HG02759 (cell line): ENCODE data around the gene H1-8.
"Not testable (repeated sequence)": the region's sequence is repeated elsewhere in the genome, so short reads cannot be mapped to it uniquely, and the experiment has no call there.

Experiments used
- ATAC-seq: cut with Tn5 transposase; IDR thresholded peaks from one replicate; pipeline ENCODE4 v1.9.1; 2021; ENCODE audit warnings: mild to moderate bottlenecking, moderate library complexity; ENCODE audit not compliant: unreplicated experiment

H1-8 gene

GRCh38 chr3:129543156-129543790, at the start of gene H1-8:
TSS of gene H1-8 (plus strand) at chr3:129543175. CDS start at chr3:129543219, 44 bp downstream.
- no peak for ATAC-seq

DNA sequence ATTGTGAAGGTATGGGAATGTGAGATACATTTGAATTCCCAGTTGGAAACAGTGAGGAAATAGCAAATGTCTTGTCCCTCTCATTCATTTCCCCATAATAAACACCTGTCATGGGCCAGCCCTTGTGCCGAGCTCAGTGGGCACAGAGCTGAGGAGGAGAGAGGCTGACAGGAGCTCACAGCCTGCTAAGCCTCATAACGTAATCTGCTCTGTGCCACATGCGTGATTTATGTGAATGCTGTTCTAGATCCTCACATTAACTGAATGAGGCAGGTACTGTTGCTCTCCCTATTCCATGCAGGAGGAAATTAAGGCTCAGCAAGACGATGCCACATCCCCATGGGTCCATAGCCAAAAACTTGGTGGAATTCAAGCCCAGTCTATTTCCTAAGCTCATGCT, 49.8 kb upstream of the H1-8 start:
- ATAC-seq = no peak

DNA sequence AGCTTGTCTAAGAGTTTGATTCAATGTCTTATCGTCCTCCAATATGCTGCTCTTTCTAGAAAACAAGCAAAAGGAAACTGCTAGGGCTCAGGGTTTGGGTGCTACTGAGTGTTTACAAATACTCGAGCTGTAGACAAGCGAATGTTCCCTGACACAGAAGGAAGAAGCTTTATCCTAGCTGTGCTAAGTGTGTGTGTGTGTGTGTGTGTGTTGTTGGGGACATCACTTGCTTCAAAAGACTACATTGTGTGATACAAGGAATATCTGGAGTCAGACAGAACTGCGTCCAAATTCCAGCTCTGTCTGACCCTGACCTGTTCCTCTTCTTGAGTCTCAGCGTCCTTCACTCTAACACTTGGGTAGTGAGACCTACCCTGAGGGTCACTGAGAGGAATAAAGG, 48.5 kb upstream of the H1-8 start:
- not testable (repeated sequence) for ATAC-seq

- ATAC-seq = not testable (repeated sequence)
Measured at GRCh38 chr3:129495006-129495639, 47.9 kb upstream of the H1-8 start.

DNA sequence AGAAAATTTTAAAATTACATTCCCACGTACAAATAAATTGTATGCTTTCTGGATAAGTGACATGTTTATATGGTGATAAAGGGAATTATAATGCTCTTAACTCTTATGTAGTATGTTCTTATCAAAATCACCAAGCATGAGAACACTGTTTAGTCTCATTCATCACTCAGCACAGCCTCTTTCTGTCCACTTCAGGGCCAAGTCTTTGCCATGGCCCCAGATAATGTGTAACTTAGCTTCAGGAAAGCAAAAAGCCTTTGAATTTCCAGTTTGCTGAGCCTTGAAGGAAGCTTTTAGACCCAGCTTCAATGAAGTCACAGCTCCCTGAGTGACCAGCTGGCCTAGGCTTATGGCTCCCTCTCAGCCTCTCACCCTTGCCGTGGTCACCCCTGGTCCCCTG, 45.1 kb upstream of the H1-8 start:
- not testable (repeated sequence) for ATAC-seq

DNA sequence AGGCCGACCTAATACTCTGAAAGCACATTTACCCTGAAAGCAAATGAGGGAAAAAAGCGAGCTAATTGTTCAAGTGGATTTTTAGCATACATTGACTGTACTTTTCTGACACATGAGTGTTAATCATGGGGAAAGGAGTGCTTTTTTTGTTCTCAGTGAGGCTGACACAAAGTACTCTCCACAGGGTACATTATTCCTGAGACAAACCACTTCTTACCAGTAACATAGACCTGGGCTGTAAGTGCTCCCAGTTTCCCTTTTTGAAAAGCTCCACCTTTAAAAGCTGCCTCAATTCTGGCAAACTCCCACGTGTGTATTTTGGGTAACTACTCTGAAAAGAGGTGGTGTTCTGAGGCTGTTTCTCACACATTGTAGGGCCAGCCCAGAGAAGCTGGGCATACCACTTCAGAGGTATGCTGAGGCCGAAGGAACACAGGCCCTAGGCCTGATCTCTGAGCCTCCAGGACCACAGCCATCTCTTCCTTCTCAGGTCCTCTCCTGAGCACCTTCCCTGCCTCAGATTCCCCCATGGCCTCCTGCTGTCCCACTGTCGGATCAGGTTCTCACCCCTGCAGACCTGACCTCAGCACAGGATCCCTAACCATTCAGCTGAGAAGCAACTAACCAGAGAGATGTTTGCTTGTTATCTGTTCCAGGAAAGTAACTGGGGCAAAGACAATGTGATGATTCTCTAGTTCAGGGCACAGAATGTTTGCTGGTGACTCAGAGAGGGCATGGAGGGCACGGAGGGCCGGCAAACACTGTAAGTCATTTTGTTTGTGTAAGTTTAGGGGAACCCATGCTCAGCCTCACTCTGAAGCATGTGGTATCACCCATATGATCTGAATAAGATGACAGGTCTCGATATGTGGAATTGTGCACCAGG, 44.1 kb upstream of the H1-8 start:
- ATAC-seq = not testable (repeated sequence)

- not testable (repeated sequence) for ATAC-seq
Measured at GRCh38 chr3:129499604-129500333, 43.2 kb upstream of the H1-8 start.

DNA sequence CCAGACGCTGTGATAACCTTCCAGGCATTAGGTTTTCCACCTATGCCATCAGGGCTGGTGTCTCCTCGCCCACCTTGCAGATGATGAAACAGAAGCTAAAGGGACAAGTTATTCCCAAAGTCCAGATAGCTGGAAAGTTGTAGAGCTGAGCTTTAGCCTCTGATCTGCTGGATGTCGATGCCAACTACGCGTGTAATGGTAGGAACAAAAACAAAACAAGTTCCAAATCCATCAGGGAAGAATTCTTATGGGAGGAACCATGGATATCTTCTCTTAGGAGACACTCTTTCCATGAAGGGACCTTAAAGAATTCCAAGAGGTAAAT, 42.7 kb upstream of the H1-8 start:
- ATAC-seq = no peak

DNA sequence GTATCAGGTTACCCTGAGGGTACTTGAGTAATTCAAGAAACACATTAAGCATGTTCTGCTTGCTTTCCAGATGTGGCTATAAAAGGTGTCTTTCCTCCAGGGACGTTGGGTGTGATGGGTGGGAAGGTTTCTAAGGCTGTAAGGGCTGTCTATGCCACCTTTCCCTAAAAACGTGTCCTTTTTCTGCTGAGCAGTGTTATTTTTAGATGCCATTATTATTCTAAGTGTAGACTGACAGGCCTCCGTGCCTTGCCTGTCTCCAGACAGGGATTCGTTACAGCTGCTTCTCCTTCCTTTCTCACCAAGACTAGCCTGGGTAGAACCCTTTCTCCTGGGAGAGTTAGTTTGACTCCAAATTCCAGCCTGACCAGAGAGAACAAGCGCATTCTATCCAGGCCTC, 41.3 kb upstream of the H1-8 start:
- ATAC-seq = no peak

DNA sequence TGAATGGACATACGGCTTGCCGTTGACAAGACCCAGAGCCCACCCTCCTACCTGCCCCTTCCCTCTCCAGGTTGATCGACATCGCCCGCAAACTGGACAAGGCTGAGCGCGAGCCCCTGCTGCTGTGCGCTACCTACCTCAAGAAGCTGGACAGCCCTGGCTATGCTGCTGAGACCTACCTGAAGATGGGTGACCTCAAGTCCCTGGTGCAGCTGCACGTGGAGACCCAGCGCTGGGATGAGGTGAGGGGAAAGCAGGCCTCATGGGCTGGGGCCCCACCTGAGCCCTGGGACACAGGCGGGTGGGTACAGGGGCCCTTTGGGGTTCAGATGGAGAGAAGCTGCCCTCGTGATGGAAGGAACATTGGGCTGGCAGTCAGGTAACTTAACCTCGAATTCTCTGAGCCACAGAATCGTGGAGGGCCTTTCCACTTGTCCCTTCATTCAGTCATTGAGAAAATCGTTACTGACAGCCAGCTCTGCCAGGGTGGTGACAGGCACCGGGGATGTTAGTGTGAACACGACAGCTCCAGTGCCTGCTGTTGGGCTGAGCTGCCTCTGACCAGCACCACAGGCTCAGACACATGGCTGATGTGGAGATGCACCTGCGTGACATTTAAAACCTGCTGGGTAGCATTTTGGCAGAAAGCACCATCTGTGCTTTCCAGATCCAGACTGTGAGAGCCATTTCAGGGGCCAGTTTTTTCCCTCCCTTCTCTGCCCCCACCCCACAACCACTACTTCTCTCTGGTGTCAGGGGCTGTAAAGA, 40.1 kb upstream of the H1-8 start:
- no peak for ATAC-seq

DNA sequence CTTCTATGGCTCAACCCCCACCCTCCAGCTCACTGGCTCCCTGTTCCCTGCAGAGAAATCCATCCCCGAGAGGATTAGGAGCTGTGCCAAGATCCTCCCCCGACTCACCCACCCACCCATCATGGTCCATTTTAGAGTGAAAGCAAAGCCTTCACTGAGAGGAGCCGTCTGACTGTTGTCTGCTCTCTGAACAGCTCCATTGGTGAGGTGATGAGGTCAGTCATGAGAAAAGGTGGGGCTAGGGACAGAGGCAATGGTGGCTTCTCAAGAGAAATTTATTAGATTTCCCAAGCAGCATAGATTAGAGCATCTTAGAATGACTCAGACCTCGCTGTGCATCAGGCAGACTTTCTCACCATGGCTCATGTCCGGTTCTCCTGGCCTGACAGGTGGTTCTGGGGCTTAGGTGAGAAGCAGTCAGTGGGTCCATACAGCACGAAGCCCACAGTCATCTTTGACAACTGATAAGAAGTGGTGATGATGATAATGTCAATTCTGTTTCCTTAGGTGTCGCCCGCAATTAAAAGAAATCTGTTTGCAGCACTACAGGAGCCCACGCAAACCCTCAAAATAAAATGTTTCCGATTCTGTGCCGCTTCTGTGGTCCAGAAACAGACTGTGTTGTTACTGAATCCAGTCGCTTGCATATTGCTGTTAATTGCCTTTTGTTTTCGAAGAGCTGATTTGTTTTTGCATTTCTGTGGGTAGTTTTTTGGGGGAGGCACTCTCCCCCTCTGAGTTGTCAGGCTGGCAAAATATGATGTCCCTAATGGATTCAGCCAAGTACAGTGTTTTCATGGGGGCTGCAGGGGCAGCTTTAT, 39.3 kb upstream of the H1-8 start:
- no peak for ATAC-seq

- ATAC-seq = no peak
Measured at GRCh38 chr3:129504471-129505100, 38.4 kb upstream of the H1-8 start.

- no peak for ATAC-seq
Measured at GRCh38 chr3:129505341-129505740, 37.6 kb upstream of the H1-8 start.

GRCh38 chr3:129506231-129506742, 36.7 kb upstream of the H1-8 start:
- no peak for ATAC-seq

- no peak for ATAC-seq
Measured at GRCh38 chr3:129507181-129507831, 35.7 kb upstream of the H1-8 start.

- no peak for ATAC-seq
Measured at GRCh38 chr3:129512595-129512994, 30.4 kb upstream of the H1-8 start.

DNA sequence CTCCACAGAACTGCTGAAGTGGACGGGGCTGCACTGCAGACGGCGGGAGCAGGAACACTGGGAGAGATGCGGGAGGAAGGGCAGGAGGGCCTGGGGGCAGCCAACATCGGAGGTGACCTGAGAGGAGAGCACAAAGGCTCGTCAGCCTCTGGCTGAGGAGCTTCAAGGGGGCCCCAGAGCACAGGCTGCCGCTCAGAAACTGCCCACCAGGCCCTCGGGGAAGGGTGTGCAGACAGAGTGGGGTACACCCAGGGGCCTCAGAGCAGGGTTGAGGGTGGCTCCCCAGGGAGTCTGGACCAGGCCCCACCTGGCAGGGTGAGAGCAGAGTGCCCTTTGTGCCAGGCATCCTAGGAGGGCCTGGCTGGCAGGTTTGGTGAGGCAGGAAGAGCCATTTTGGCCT, 29.3 kb upstream of the H1-8 start:
- no peak for ATAC-seq

GRCh38 chr3:129514110-129514509, 28.9 kb upstream of the H1-8 start:
- ATAC-seq = no peak
